ENCODE results near the gene E2F4. TPM values are rescaled to one million over a fixed set of nuclear protein-coding genes. Genes with fewer than 3 reads are reported as not detected.
A peak's percentile ranks its signal among the peaks of the same experiment; 100 is the strongest.

Gene E2F4
- 100 to 1,000 TPM in 3 of 7 donors, 10 to 100 TPM in 4; 68.0 to 134 (median 80.1) TPM for total RNA-seq
- polyA plus RNA-seq = 10 to 100 TPM; 40.8 to 68.3 (median 47.8) TPM
- long read RNA-seq, donor 1, transcript E2F4-201 (10 exons, 2,096 nt) = major isoform, 15 of 19 reads
- long read RNA-seq, donor 1, partial matches to known transcripts = 0 of 19 reads
- long read RNA-seq, donor 1, other reads (novel, unspliced or antisense) = 0 of 19 reads
- long read RNA-seq, donor 2, transcript E2F4-201 (10 exons, 2,096 nt) = major isoform, 9 of 11 reads
- long read RNA-seq, donor 2, partial matches to known transcripts = 0 of 11 reads
- long read RNA-seq, donor 2, other reads (novel, unspliced or antisense) = 0 of 11 reads

GRCh38 chr16:67191995-67192681 lies at the start of gene E2F4:
Gene E2F4, plus strand, starts transcription at chr16:67192155. Its CDS starts 73 bp downstream, at chr16:67192228.
- intact Hi-C loops (cut with DNase I; ENCODE audit: low total_unique reads) = no loop called here
- Histone ChIP-seq H3K27me3 (replicated peaks in 1 of 7) (peaks cover 0 to 8% (median 0%) of the 10 kb centered on the region in 7 donors), H3K9me3 (no peaks in the 10 kb centered on the region), H3K4me3 (peak within 1 kb of the TSS; percentile 73 to 99 (median 98)), H3K27ac (peak within 1 kb of the TSS; percentile 33 to 95 (median 84)), H3K4me1 (peaks cover 29 to 87% (median 51%) of the 10 kb centered on the region in 6 donors), H3K36me3 (peaks cover 0 to 49% (median 33%) of the 10 kb centered on the region in 6 donors)
- TF ChIP-seq POLR2A (IDR thresholded peaks at IDR 0.05) (peak in 2 of 3 donors; percentile 49 to 62), CTCF (IDR thresholded peaks at IDR 0.05 in 8 of 11, conservative IDR thresholded peaks at IDR 0.05 in 3 of 11) (peak in 2 of 11 experiments; percentile 9 to 35), POLR2AphosphoS5 (IDR thresholded peaks at IDR 0.05) (peak; percentile 96 to 99 (median 97))
- 0 to 1% (median 1%) methylated on average over 26 to 54 of the region's 54 CpGs for WGBS, 5 donors
- peak; percentile 99 for DNase-seq

DNA sequence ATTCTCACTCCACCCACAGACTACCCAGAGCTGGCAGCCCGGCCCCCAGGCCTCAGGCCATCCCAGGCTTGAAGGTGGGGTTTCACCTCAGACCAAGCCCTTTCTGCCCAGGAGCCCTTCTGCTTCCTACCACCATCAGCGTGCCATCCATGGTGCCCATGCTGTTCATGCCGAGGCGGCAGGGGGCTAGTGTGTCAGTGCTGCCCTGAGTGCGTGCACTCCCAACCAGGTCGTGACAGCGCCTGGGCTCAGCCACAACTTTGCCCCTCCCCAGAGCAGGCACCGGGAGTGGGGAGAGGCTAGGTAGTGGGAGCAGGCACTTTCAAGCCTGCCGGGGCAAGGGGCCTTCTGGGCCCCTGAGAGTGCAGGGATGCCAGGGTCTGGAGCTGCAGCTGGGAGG lies 49.6 kb upstream of the E2F4 start:
- no peaks in the 10 kb centered on the region for H3K9me3 ChIP-seq
- no peak overlapping the region for H3K27ac ChIP-seq
- H3K27me3 ChIP-seq (replicated peaks in 1 of 7) = no peaks in the 10 kb centered on the region
- DNase-seq = peak; percentile 49
- H3K4me1 ChIP-seq = no peaks in the 10 kb centered on the region
- WGBS, 5 donors = 92 to 96% (median 94%) methylated on average over 6 to 9 of the region's 9 CpGs
- TF ChIP-seq CTCF (IDR thresholded peaks at IDR 0.05 in 8 of 11, conservative IDR thresholded peaks at IDR 0.05 in 3 of 11) (no peak), POLR2AphosphoS5 (IDR thresholded peaks at IDR 0.05) (peak in 1 of 3 donors; percentile 54), POLR2A (IDR thresholded peaks at IDR 0.05) (no peak)
- intact Hi-C loops (cut with DNase I; ENCODE audit: low total_unique reads) = no loop called here
- H3K36me3 ChIP-seq = peaks cover 0 to 100% (median 94%) of the 10 kb centered on the region in 6 donors
- no peak overlapping the region for H3K4me3 ChIP-seq

- peak; percentile 33 for DNase-seq
- Histone ChIP-seq H3K4me3 (no peak overlapping the region), H3K27me3 (replicated peaks in 1 of 7) (peaks cover 0 to 14% (median 7%) of the 10 kb centered on the region in 7 donors), H3K4me1 (peaks cover 0 to 10% (median 6%) of the 10 kb centered on the region in 6 donors), H3K36me3 (peaks cover 0 to 98% (median 88%) of the 10 kb centered on the region in 6 donors), H3K9me3 (no peaks in the 10 kb centered on the region), H3K27ac (peak overlapping the region in 2 of 8 donors; percentile 23 to 24)
- intact Hi-C loops (cut with DNase I; ENCODE audit: low total_unique reads) = no loop called here
- WGBS, 5 donors = 86 to 97% (median 95%) methylated on average over 2 of the region's 2 CpGs
- TF ChIP-seq CTCF (IDR thresholded peaks at IDR 0.05 in 8 of 11, conservative IDR thresholded peaks at IDR 0.05 in 3 of 11) (no peak), POLR2AphosphoS5 (IDR thresholded peaks at IDR 0.05) (no peak), POLR2A (IDR thresholded peaks at IDR 0.05) (no peak)
Measured at GRCh38 chr16:67144943-67145342, 47.0 kb upstream of the E2F4 start.

DNA sequence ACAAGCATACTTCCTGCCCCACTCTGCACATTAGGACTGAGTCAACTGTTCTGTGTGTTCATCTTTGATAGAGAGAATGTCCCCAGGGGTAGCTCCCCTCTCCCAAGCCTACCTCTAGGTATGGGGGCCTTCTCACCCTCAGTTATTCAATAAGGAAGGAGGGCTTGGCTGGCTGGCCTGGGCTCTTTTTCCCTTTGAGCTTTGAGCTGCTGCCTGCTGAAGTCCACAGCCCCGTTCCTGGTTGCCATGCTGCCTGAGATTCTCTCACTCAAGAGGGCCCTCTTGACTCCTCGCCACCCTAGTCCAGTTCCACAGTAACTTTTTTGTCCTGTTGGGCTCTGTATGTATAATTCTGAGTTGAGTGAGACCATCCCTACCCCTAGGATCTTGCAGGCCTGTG lies 46.2 kb upstream of the E2F4 start:
- Histone ChIP-seq H3K4me3 (no peak overlapping the region), H3K36me3 (peaks cover 0 to 90% (median 80%) of the 10 kb centered on the region in 6 donors), H3K9me3 (no peaks in the 10 kb centered on the region), H3K27me3 (replicated peaks in 1 of 7) (peaks cover 0 to 22% (median 15%) of the 10 kb centered on the region in 7 donors), H3K4me1 (peaks cover 5 to 18% (median 14%) of the 10 kb centered on the region in 6 donors), H3K27ac (peak overlapping the region in 2 of 8 donors; percentile 23 to 24)
- DNase-seq = peak; percentile 53
- intact Hi-C loops (cut with DNase I; ENCODE audit: low total_unique reads) = no loop called here
- WGBS, 5 donors = 83 to 95% (median 89%) methylated on average over 2 of the region's 2 CpGs
- no peak for TF ChIP-seq POLR2AphosphoS5 (IDR thresholded peaks at IDR 0.05)
- TF ChIP-seq CTCF (IDR thresholded peaks at IDR 0.05 in 8 of 11, conservative IDR thresholded peaks at IDR 0.05 in 3 of 11) = no peak

All from spleen (tissue), 13 donors.